NOMO-1 treated with DMSO at 0.1 percent for 48 hours (cell line): ENCODE data around the gene LRRC47.

Experiments used
- DNase-seq: peaks from one replicate; lab custom pipeline; 2025; ENCODE audit not compliant: unreplicated experiment; lab: John Stamatoyannopoulos, UW

LRRC47 gene

GRCh38 chr1:3733883-3734589, 62.3 kb downstream of the LRRC47 start:
- no peak for DNase-seq

GRCh38 chr1:3733094-3733882, 63.0 kb downstream of the LRRC47 start:
- no peak for DNase-seq

- DNase-seq: no peak
These were observed 63.7 kb downstream of the LRRC47 start for GRCh38 chr1:3732434-3733093.

- no peak for DNase-seq
These were observed 64.5 kb downstream of the LRRC47 start for GRCh38 chr1:3731583-3732433.

- no peak for DNase-seq
These were observed 65.6 kb downstream of the LRRC47 start for GRCh38 chr1:3730543-3731247.

- no peak for DNase-seq
These were observed 66.4 kb downstream of the LRRC47 start for GRCh38 chr1:3729594-3730542.
